H9 (cell line): Measurements from ENCODE around the gene DEAF1. TPM values are rescaled to one million over a fixed set of nuclear protein-coding genes. Genes with fewer than 3 reads are reported as not detected.

Experiments
- DNase-seq: peaks from one replicate; pipeline ENCODE4 v3.0.0-alpha.2; 2017
- H2AFZ ChIP-seq: one replicate; pipeline ENCODE4 v1.6.1; 2013; ENCODE audit warnings: mild to moderate bottlenecking, low read length, control low read depth, moderate library complexity
- H2AK5ac ChIP-seq: 2 replicates; pipeline ENCODE4 v1.6.1; 2013; ENCODE audit warnings: low read length, control low read depth, mixed read lengths; ENCODE audit not compliant: insufficient read length
- H2BK120ac ChIP-seq: one replicate; pipeline ENCODE4 v1.6.1; 2013; ENCODE audit warnings: low read depth, mild to moderate bottlenecking, low read length, control low read depth, inconsistent platforms; ENCODE audit not compliant: poor library complexity, severe bottlenecking
- H2BK12ac ChIP-seq: 2 replicates; pipeline ENCODE4 v1.6.1; 2013; ENCODE audit warnings: low read length, control low read depth, mixed read lengths, low read depth; ENCODE audit not compliant: insufficient read length
- H2BK15ac ChIP-seq: 2 replicates; pipeline ENCODE4 v1.6.1; 2013; ENCODE audit warnings: low read depth, low read length, control low read depth
- H2BK20ac ChIP-seq: one replicate; pipeline ENCODE4 v1.6.1; 2013; ENCODE audit warnings: low read depth, mild to moderate bottlenecking, low read length, control low read depth, inconsistent platforms; ENCODE audit not compliant: poor library complexity, severe bottlenecking
- H2BK5ac ChIP-seq: 2 replicates; pipeline ENCODE4 v1.6.1; 2013; ENCODE audit warnings: low read length, control low read depth, mixed read lengths; ENCODE audit not compliant: insufficient read length
- H3K14ac ChIP-seq: 2 replicates; pipeline ENCODE4 v1.6.1; 2013; ENCODE audit warnings: low read length, control low read depth; ENCODE audit not compliant: insufficient read depth
- H3K18ac ChIP-seq: 2 replicates; pipeline ENCODE4 v1.6.1; 2013; ENCODE audit warnings: low read depth, mild to moderate bottlenecking, mixed read lengths, low read length, control low read depth; ENCODE audit not compliant: insufficient read length
- H3K23ac ChIP-seq: 2 replicates; pipeline ENCODE4 v1.6.1; 2013; ENCODE audit warnings: low read length, control low read depth, mixed read lengths, low read depth; ENCODE audit not compliant: insufficient read length
- H3K23me2 ChIP-seq: 2 replicates; pipeline ENCODE4 v1.6.1; 2013; ENCODE audit warnings: low read depth, mild to moderate bottlenecking, mixed read lengths, low read length, control low read depth; ENCODE audit not compliant: insufficient read length, poor library complexity, severe bottlenecking
- H3K27ac ChIP-seq: 2 replicates; pipeline ENCODE4 v1.5.1; 2013; ENCODE audit warnings: low read length, control low read depth, mixed read lengths, low read depth; ENCODE audit not compliant: insufficient read length
- H3K27me3 ChIP-seq: 2 replicates; pipeline ENCODE4 v1.6.1; 2013; ENCODE audit warnings: low read length, control low read depth, inconsistent platforms; ENCODE audit not compliant: insufficient read depth
- H3K4ac ChIP-seq: 2 replicates; pipeline ENCODE4 v1.6.1; 2013; ENCODE audit warnings: low read depth, mild to moderate bottlenecking, control low read depth, inconsistent platforms, low read length, moderate library complexity
- H3K4me1 ChIP-seq: 2 replicates; pipeline ENCODE4 v1.6.1; 2013; ENCODE audit warnings: low read length, control low read depth, inconsistent platforms; ENCODE audit not compliant: insufficient read depth
- H3K4me2 ChIP-seq: 2 replicates; pipeline ENCODE4 v1.6.1; 2013; ENCODE audit warnings: low read length, control low read depth, mixed read lengths; ENCODE audit not compliant: insufficient read length, insufficient read depth
- H3K56ac ChIP-seq: 2 replicates; pipeline ENCODE4 v1.6.1; 2013; ENCODE audit warnings: low read depth, mild to moderate bottlenecking, mixed read lengths, low read length, control low read depth; ENCODE audit not compliant: insufficient read length
- H3K79me1 ChIP-seq: 2 replicates; pipeline ENCODE4 v1.6.1; 2013; ENCODE audit warnings: low read depth, mild to moderate bottlenecking, moderate library complexity, low read length, control low read depth, inconsistent platforms; ENCODE audit not compliant: insufficient read depth, poor library complexity, severe bottlenecking
- H3K79me2 ChIP-seq: 2 replicates; pipeline ENCODE4 v1.6.1; 2013; ENCODE audit warnings: low read length, control low read depth, inconsistent platforms; ENCODE audit not compliant: insufficient read depth
- H3K9ac ChIP-seq: 2 replicates; pipeline ENCODE4 v1.6.1; 2013; ENCODE audit warnings: low read length, control low read depth, mixed read lengths; ENCODE audit not compliant: insufficient read length; ENCODE audit errors: extremely low read depth
- H3K9me3 ChIP-seq: one replicate; pipeline ENCODE4 v1.6.1; 2013; ENCODE audit warnings: low read depth, low read length, inconsistent platforms; ENCODE audit not compliant: control insufficient read depth
- H3T11ph ChIP-seq: one replicate; pipeline ENCODE4 v1.6.1; 2013; ENCODE audit warnings: mild to moderate bottlenecking, low read length, control low read depth, inconsistent platforms
- H4K20me1 ChIP-seq: one replicate; pipeline ENCODE4 v1.6.1; 2013; ENCODE audit not compliant: control insufficient read depth, insufficient read length, insufficient read depth
- H4K5ac ChIP-seq: 2 replicates; pipeline ENCODE4 v1.6.1; 2013; ENCODE audit warnings: low read depth, mild to moderate bottlenecking, mixed read lengths, low read length, control low read depth; ENCODE audit not compliant: insufficient read length
- H4K8ac ChIP-seq: replicated peaks from 2 replicates; pipeline ENCODE4 v1.6.1; 2013; ENCODE audit warnings: low read length, control low read depth, mixed read lengths, low read depth; ENCODE audit not compliant: insufficient read length
- H4K91ac ChIP-seq: 2 replicates; pipeline ENCODE4 v1.6.1; 2013; ENCODE audit warnings: low read depth, mild to moderate bottlenecking, moderate library complexity, mixed read lengths, low read length, control low read depth; ENCODE audit not compliant: insufficient read length
- H3K27ac Mint-ChIP-seq, 3 experiments: 2 replicates in 2 of 3; 3 replicates in 1 of 3; pipeline ENCODE4 v1.8.0; 2020 to 2021; ENCODE audit warnings: mixed read lengths in 3 of 3, mild to moderate bottlenecking in 1 of 3, moderate library complexity in 1 of 3
- H3K27me3 Mint-ChIP-seq: 2 replicates; pipeline ENCODE4 v1.8.0; 2021; ENCODE audit warnings: low read depth, mild to moderate bottlenecking, moderate library complexity, mixed read lengths
- H3K36me3 Mint-ChIP-seq, 3 experiments: 2 replicates in 2 of 3; 3 replicates in 1 of 3; pipeline ENCODE4 v1.8.0; 2020 to 2021; ENCODE audit warnings: low read depth in 3 of 3, mixed read lengths in 3 of 3; ENCODE audit not compliant: insufficient read depth in 1 of 3
- H3K4me1 Mint-ChIP-seq, 2 experiments: 2 replicates each; pipeline ENCODE4 v1.8.0; 2020; ENCODE audit warnings: mixed read lengths in 2 of 2
- H3K4me3 Mint-ChIP-seq, 2 experiments: 2 replicates in 1 of 2; 3 replicates in 1 of 2; pipeline ENCODE4 v1.8.0; 2020 to 2021; ENCODE audit warnings: mild to moderate bottlenecking in 2 of 2, mixed read lengths in 2 of 2, moderate library complexity in 1 of 2
- H3K9me3 Mint-ChIP-seq, 2 experiments: 2 replicates in 1 of 2; 3 replicates in 1 of 2; pipeline ENCODE4 v1.8.0; 2020; ENCODE audit warnings: mild to moderate bottlenecking in 2 of 2, mixed read lengths in 2 of 2, moderate library complexity in 1 of 2
- CTCF ChIP-seq: fragments of 200-600 bp; sonication (generic); conservative IDR thresholded peaks from 3 replicates; pipeline ENCODE4 v1.8.0; 2021; ENCODE audit warnings: antibody characterized with exemption, mild to moderate bottlenecking
- whole genome bisulfite sequencing: extraction: QIAGEN DNeasy Blood & Tissue Kit; methylation state at CpG from one replicate; pipeline ENCODE4 v1.1.7; 2013; ENCODE audit warnings: missing lambda C conversion rate, low lambda C conversion rate, mixed read lengths; ENCODE audit not compliant: insufficient read length; ENCODE audit errors: extremely low coverage; 5-methylcytosine and 5-hydroxymethylcytosine counted together
- total RNA-seq: library from RNA; stranded (reverse); gene quantifications from 2 replicates; pipeline ENCODE4 v1.2.1, GENCODE V29; 2021

Gene DEAF1
- total RNA-seq, 1 experiment from 2014 or later = 67.3 TPM

- Histone ChIP-seq H2BK120ac (no peak within 1 kb of the TSS), H3K4me2 (peak within 1 kb of the TSS; percentile 40), H3K18ac (no peak within 1 kb of the TSS), H2BK5ac (no peak within 1 kb of the TSS), H3K23ac (no peak within 1 kb of the TSS), H4K20me1 (no peaks in the 10 kb centered on the region), H2AK5ac (no peak within 1 kb of the TSS), H3K79me1 (no peaks in the 10 kb centered on the region), H2BK15ac (no peak within 1 kb of the TSS), H3K9ac (no peak within 1 kb of the TSS), H3K27ac (no peak within 1 kb of the TSS), H2AFZ (no peak within 1 kb of the TSS), H4K8ac (no peak within 1 kb of the TSS), H3K79me2 (no peaks in the 10 kb centered on the region), H3T11ph (no peak within 1 kb of the TSS), H4K5ac (no peak within 1 kb of the TSS), H3K9me3 (no peaks in the 10 kb centered on the region), H3K27me3 (peaks cover 6% of the 10 kb centered on the region; the same call in 1 of the 2 replicates), H3K4ac (no peak within 1 kb of the TSS), H4K91ac (no peak within 1 kb of the TSS), H3K56ac (no peak within 1 kb of the TSS), H3K23me2 (no peaks in the 10 kb centered on the region), H2BK20ac (no peak within 1 kb of the TSS), H3K14ac (no peak within 1 kb of the TSS), H3K4me1 (no peaks in the 10 kb centered on the region), H2BK12ac (no peak within 1 kb of the TSS)
- Mint-ChIP-seq H3K27me3 (peaks cover 28% of the 10 kb centered on the region), H3K9me3 (no peaks in the 10 kb centered on the region; a peak in 1 of 5 replicates), H3K4me3 (peak within 1 kb of the TSS; percentile 46 to 57), H3K27ac (no peak within 1 kb of the TSS), H3K4me1 (peaks cover 9 to 24% of the 10 kb centered on the region in 2 experiments), H3K36me3 (peaks cover 0 to 3% (median 0%) of the 10 kb centered on the region in 3 experiments; a peak in 3 of 7 replicates)
- WGBS = no CpG with 5 or more reads among the region's 72 CpGs
- DNase-seq = peak; percentile 42
- no peak for TF ChIP-seq CTCF
These were observed 68.3 kb downstream of the DEAF1 start, which contains the start of gene SCT for GRCh38 chr11:626475-627307. Gene SCT, minus strand, starts transcription at chr11:627181. Its CDS starts 38 bp downstream, at chr11:627143.
